Loucy (cell line): ENCODE measurements around the gene TDRD12.

Source experiments
- H2AFZ ChIP-seq: fragments of 200-600 bp; sonication (generic); 2 replicates; pipeline ENCODE4 v1.6.0; 2016; ENCODE audit warnings: antibody characterized with exemption, mild to moderate bottlenecking, low read length, moderate library complexity
- H3F3A ChIP-seq: fragments of 200-600 bp; 2 replicates; pipeline ENCODE4 v1.6.0; 2016; ENCODE audit warnings: antibody characterized with exemption, low read depth, mild to moderate bottlenecking
- H3K27me3 ChIP-seq: fragments of 200-600 bp; sonication (generic); 2 replicates; pipeline ENCODE4 v1.6.1; 2014; ENCODE audit warnings: low read length, mild to moderate bottlenecking; ENCODE audit not compliant: insufficient read depth, poor library complexity, severe bottlenecking
- H3K36me3 ChIP-seq: fragments of 200-600 bp; sonication (generic); 2 replicates; pipeline ENCODE4 v1.6.1; 2016; ENCODE audit warnings: low read length; ENCODE audit not compliant: insufficient read depth
- H3K4me1 ChIP-seq: fragments of 200-600 bp; sonication (generic); 2 replicates; pipeline ENCODE4 v1.5.1; 2014; ENCODE audit warnings: low read length, mild to moderate bottlenecking; ENCODE audit not compliant: insufficient read depth, poor library complexity, severe bottlenecking
- H3K4me2 ChIP-seq: fragments of 200-600 bp; sonication (generic); 2 replicates; pipeline ENCODE4 v1.6.0; 2014; ENCODE audit warnings: antibody characterized with exemption, low read length, low read depth, mild to moderate bottlenecking; ENCODE audit not compliant: poor library complexity, severe bottlenecking
- H3K4me3 ChIP-seq: fragments of 200-600 bp; sonication (generic); 2 replicates; pipeline ENCODE4 v1.5.1; 2014; ENCODE audit warnings: low read length, mild to moderate bottlenecking, mixed read lengths; ENCODE audit not compliant: poor library complexity, severe bottlenecking
- H3K79me2 ChIP-seq: fragments of 200-600 bp; sonication (generic); 2 replicates; pipeline ENCODE4 v1.6.1; 2014; ENCODE audit warnings: low read length; ENCODE audit not compliant: insufficient read depth
- H3K9ac ChIP-seq: fragments of 200-600 bp; sonication (generic); 2 replicates; pipeline ENCODE4 v1.6.0; 2014; ENCODE audit warnings: mild to moderate bottlenecking, low read depth, low read length, moderate library complexity; ENCODE audit not compliant: poor library complexity, severe bottlenecking
- H3K9me2 ChIP-seq: fragments of 200-600 bp; sonication (generic); replicated peaks from 2 replicates; pipeline ENCODE4 v1.6.1; 2016; ENCODE audit warnings: low read depth, low read length, mixed read lengths
- H3K9me3 ChIP-seq: fragments of 200-600 bp; sonication (generic); 2 replicates; pipeline ENCODE4 v1.6.1; 2014; ENCODE audit warnings: mild to moderate bottlenecking, antibody characterized with exemption, low read length, low read depth; ENCODE audit not compliant: insufficient read depth
- H4K20me1 ChIP-seq: fragments of 200-600 bp; sonication (generic); 2 replicates; pipeline ENCODE4 v1.6.0; 2014; ENCODE audit warnings: antibody characterized with exemption, low read length, mild to moderate bottlenecking; ENCODE audit not compliant: insufficient read depth, poor library complexity, severe bottlenecking
- EZH2phosphoT487 ChIP-seq: fragments of 200-600 bp; IDR thresholded peaks from 2 replicates; pipeline ENCODE4 v1.6.1; 2018; ENCODE audit warnings: antibody characterized with exemption, mild to moderate bottlenecking, moderate library complexity, borderline replicate concordance
- TF ChIP-seq, protein P1 (sequence below): fragments of 200-600 bp; sonication (generic); conservative IDR thresholded peaks from 2 replicates; pipeline ENCODE4 v1.5.1; 2014; ENCODE audit warnings: mild to moderate bottlenecking, antibody characterized with exemption, low read length

Gene TDRD12

DNA sequence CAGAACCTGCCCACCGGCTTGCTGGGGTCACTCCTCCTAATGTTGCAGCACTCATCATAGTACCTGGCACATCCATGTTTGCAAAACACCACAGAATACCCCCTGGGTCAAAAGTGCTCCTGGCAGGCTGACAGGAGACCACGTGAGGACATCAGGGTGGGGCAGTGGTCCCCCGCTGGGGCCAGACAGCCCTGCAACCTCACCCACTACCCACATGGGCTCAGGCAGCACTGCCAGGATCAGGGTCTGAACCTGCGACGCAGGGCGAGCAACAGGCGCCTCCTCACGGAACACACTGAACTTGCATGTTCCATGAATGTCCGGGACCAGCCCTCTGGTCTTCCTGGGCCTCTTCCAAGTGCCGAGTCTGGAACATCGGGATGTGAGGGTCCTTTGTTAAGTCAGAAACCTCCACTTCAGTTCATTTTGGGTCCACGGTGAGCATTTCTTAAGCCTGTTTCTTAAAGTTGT lies 151.4 kb downstream of the TDRD12 start:
- H3K36me3 ChIP-seq: no peaks in the 10 kb centered on the region
- TF ChIP-seq EZH2phosphoT487: no peak
- TF ChIP-seq, protein P1, sequence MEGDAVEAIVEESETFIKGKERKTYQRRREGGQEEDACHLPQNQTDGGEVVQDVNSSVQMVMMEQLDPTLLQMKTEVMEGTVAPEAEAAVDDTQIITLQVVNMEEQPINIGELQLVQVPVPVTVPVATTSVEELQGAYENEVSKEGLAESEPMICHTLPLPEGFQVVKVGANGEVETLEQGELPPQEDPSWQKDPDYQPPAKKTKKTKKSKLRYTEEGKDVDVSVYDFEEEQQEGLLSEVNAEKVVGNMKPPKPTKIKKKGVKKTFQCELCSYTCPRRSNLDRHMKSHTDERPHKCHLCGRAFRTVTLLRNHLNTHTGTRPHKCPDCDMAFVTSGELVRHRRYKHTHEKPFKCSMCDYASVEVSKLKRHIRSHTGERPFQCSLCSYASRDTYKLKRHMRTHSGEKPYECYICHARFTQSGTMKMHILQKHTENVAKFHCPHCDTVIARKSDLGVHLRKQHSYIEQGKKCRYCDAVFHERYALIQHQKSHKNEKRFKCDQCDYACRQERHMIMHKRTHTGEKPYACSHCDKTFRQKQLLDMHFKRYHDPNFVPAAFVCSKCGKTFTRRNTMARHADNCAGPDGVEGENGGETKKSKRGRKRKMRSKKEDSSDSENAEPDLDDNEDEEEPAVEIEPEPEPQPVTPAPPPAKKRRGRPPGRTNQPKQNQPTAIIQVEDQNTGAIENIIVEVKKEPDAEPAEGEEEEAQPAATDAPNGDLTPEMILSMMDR: no peak
- no peaks in the 10 kb centered on the region for H3K27me3 ChIP-seq
- no peak overlapping the region for H2AFZ ChIP-seq
- H3F3A ChIP-seq: no peaks in the 10 kb centered on the region
- H3K4me3 ChIP-seq: no peak overlapping the region
- no peaks in the 10 kb centered on the region for H3K9me2 ChIP-seq
- no peak overlapping the region for H3K9ac ChIP-seq
- H3K79me2 ChIP-seq: no peaks in the 10 kb centered on the region
- no peaks in the 10 kb centered on the region for H3K9me3 ChIP-seq
- no peaks in the 10 kb centered on the region for H4K20me1 ChIP-seq
- no peaks in the 10 kb centered on the region for H3K4me1 ChIP-seq
- H3K4me2 ChIP-seq: no peak overlapping the region

DNA sequence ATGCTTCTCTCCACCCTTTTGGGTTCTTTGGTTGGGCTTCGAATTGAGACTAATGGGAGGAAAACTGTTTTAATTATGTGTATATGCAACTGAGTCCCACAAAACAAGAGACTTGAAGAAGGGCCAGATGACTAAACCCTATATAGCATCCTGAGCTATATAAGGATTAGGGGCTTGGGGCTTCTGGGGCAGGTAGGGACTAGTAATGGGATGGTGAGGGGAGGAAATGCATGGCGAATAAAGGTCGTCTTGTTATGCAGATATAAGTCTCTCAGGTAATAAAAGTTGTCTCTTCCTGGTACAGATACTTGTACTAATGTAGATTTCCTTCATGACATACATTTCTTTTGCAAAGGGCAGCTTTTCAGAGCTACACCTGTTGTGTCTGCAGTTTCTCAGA lies 152.8 kb downstream of the TDRD12 start:
- no peaks in the 10 kb centered on the region for H3F3A ChIP-seq
- H3K27me3 ChIP-seq: no peaks in the 10 kb centered on the region
- no peaks in the 10 kb centered on the region for H3K4me1 ChIP-seq
- TF ChIP-seq, protein P1: no peak
- no peak for TF ChIP-seq EZH2phosphoT487
- no peak overlapping the region for H2AFZ ChIP-seq
- no peak overlapping the region for H3K4me3 ChIP-seq
- H3K36me3 ChIP-seq: no peaks in the 10 kb centered on the region
- H3K4me2 ChIP-seq: no peak overlapping the region
- H3K79me2 ChIP-seq: no peaks in the 10 kb centered on the region
- H3K9me3 ChIP-seq: no peaks in the 10 kb centered on the region
- no peaks in the 10 kb centered on the region for H3K9me2 ChIP-seq
- H4K20me1 ChIP-seq: no peaks in the 10 kb centered on the region
- H3K9ac ChIP-seq: no peak overlapping the region

DNA sequence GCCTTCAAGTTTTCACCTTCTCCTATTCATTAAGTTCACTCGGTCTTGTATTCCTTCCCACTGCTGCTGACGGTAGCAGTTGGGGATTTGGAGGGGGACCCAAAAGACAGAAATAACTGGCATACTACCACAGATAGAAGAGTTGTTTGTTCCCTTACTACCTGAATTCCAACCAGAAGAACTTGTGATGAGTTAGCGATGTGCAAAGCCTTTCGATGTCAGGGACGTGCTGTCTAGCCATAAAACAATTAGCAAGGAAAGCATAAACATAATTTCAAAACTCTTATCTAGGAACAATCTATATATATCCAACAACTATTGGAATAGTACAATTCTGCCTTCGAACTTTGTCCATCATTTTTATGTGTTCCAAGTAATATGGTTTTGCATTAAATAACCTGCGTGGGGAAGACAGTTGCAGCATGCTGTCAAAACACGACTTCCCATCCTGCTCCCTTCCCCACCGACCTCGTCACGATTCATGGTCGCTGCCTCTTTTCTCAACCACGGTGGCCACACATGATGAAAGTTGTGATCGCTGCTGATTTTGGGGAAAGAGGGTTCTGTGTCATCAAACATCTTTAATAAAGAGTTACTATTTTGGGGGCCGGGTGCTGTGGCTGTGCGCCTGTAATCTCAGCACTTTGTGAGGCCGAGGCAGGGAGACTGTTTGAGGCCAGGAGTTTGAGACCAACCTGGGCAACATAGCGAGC lies 153.8 kb downstream of the TDRD12 start:
- TF ChIP-seq EZH2phosphoT487: no peak
- TF ChIP-seq, protein P1: no peak
- Histone ChIP-seq H4K20me1 (no peaks in the 10 kb centered on the region), H3K9me2 (no peaks in the 10 kb centered on the region), H3K36me3 (no peaks in the 10 kb centered on the region), H3K4me2 (no peak overlapping the region), H3K9me3 (no peaks in the 10 kb centered on the region), H3K79me2 (no peaks in the 10 kb centered on the region), H3K9ac (no peak overlapping the region), H3K4me3 (no peak overlapping the region), H3K4me1 (no peaks in the 10 kb centered on the region), H2AFZ (no peak overlapping the region), H3F3A (no peaks in the 10 kb centered on the region), H3K27me3 (no peaks in the 10 kb centered on the region)
